DOHH2 (cell line): ENCODE data around the gene SPPL2B.

Experiments
- H3F3A ChIP-seq: fragments of 200-600 bp; sonication (generic), shearing (Covaris generic); 2 replicates; pipeline ENCODE4 v1.6.0; 2016; ENCODE audit warnings: antibody characterized with exemption, mild to moderate bottlenecking; ENCODE audit not compliant: control insufficient read depth, insufficient read depth
- H3K27ac ChIP-seq: fragments of 200-600 bp; sonication (generic); 2 replicates; pipeline ENCODE4 v1.5.1; 2014; ENCODE audit warnings: low read depth, mild to moderate bottlenecking, low read length, moderate library complexity
- H3K27me3 ChIP-seq: fragments of 200-600 bp; sonication (generic); 2 replicates; pipeline ENCODE4 v1.6.1; 2014; ENCODE audit warnings: mild to moderate bottlenecking, low read length, mixed read lengths; ENCODE audit not compliant: control insufficient read depth
- H3K36me3 ChIP-seq: fragments of 200-600 bp; sonication (generic); 2 replicates; pipeline ENCODE4 v1.6.1; 2014; ENCODE audit warnings: mild to moderate bottlenecking, low read length, moderate library complexity, mixed read lengths; ENCODE audit not compliant: control insufficient read depth
- H3K4me1 ChIP-seq: fragments of 200-600 bp; sonication (generic); 2 replicates; pipeline ENCODE4 v1.6.1; 2014; ENCODE audit warnings: mild to moderate bottlenecking, low read length, mixed read lengths; ENCODE audit not compliant: control insufficient read depth
- H3K4me2 ChIP-seq: fragments of 200-600 bp; sonication (generic); 2 replicates; pipeline ENCODE4 v1.6.0; 2014; ENCODE audit warnings: mild to moderate bottlenecking, low read length, moderate library complexity
- H3K4me3 ChIP-seq: fragments of 200-600 bp; sonication (generic); 2 replicates; pipeline ENCODE4 v1.5.1; 2014; ENCODE audit warnings: mild to moderate bottlenecking, low read length, mixed read lengths
- H3K79me2 ChIP-seq: fragments of 200-600 bp; sonication (generic); 2 replicates; pipeline ENCODE4 v1.6.1; 2014; ENCODE audit warnings: mild to moderate bottlenecking, low read length, mixed read lengths; ENCODE audit not compliant: control insufficient read depth
- H3K9me2 ChIP-seq: fragments of 200-600 bp; sonication (generic); replicated peaks from 2 replicates; pipeline ENCODE4 v1.6.1; 2014; ENCODE audit warnings: mild to moderate bottlenecking, low read length, mixed read lengths; ENCODE audit not compliant: control insufficient read depth
- H3K9me3 ChIP-seq: fragments of 200-600 bp; sonication (generic); 2 replicates; pipeline ENCODE4 v1.6.1; 2014; ENCODE audit warnings: antibody characterized with exemption, low read length, mixed read lengths; ENCODE audit not compliant: control insufficient read depth, insufficient read depth
- H4K20me1 ChIP-seq: fragments of 200-600 bp; sonication (generic); 2 replicates; pipeline ENCODE4 v1.6.0; 2014; ENCODE audit warnings: low read depth, mild to moderate bottlenecking, antibody characterized with exemption, low read length, moderate library complexity; ENCODE audit not compliant: control insufficient read depth, insufficient read depth
- EZH2phosphoT487 ChIP-seq: fragments of 200-600 bp; sonication (generic); IDR thresholded peaks from 2 replicates; pipeline ENCODE4 v1.6.1; 2017; ENCODE audit warnings: borderline replicate concordance, mild to moderate bottlenecking, antibody characterized with exemption, low read length, moderate library complexity, mixed read lengths
- TF ChIP-seq, protein P1 (sequence below): fragments of 200-600 bp; sonication (generic); IDR thresholded peaks from one replicate; pipeline ENCODE4 v1.5.1; 2014; ENCODE audit warnings: antibody characterized with exemption, mild to moderate bottlenecking, low read depth, low read length; ENCODE audit not compliant: poor library complexity, severe bottlenecking

The SPPL2B gene

DNA sequence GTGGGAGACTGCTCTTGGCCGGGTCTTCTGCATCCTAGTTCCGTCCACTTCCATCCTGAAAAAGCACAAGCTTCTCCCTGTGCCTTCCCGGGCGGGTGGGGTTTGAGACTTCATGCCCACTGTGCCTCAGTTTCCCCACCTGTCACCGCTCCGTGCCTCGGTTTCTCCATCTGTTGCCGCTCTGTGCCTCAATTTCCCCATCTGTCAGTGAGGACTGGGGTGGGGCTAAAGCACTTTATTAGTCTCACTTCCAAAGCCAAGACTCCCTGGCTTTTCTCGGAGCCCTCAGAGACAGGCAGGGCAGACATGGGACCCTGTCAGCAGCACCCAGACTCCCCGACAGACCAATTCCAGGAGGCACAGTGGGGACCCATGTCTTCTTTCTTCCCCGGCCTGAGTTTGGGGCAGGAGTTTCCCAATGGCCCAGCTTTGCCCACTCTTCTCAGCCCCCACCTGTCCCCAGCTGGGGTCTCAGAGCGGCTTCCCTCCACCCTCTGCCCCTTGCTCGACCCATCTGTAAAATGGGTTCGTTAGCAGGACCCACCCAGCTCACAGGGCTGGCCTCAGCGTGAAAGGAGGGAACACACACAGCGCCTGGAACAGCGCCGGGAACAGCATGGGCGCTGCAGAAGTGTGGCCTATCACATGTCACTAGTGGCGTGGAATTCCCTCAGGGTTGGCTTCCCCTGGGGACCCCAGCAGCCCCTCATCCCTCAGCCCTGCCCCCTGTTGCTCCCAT lies 41.9 kb upstream of the SPPL2B start:
- H3K27ac ChIP-seq, result no peak overlapping the region

DNA sequence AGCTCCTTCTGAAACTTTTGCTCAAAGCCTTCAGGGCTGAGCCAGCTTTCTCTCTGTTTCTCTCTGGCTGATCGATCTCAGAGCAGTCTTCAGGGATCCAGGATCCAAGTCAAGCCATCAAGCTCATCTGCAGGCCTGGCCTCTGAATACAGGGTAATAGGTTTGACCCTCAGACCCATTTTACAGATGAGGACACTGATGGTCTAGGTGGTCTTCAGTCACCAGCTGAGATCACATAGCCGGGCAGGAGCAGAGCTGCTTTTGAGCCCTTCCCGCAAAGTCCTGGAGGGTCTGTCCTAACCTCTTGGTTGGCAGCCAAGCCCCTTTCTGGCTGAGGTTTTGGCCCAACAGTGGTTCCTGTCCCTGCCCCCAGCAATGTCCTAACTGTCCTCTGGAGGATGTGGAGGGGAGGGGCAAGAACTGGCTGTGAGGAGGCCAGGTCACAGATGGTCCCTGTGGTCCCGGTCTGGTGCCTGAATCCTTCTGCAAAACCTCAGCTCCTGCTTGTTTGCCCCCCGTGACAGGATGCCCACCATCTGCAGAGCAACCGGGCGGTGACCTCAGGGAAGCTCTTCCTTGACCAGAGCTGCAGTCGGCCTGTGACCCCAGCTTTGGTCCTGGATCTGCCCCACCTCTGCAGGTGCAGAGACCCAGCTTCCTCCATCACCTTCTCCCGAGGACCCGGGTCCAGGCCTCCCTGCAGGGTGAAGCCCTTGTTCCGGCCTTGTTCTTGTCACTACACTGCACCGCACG lies 40.7 kb upstream of the SPPL2B start:
- no peaks in the 10 kb centered on the region for H3K9me3 ChIP-seq
- no peak overlapping the region for H3K4me3 ChIP-seq
- H3K36me3 ChIP-seq, result peaks cover 15% of the 10 kb centered on the region

More for the DNA sequence above, 41.9 kb upstream of the SPPL2B start:
- Histone ChIP-seq H3K79me2 (peaks cover 22% of the 10 kb centered on the region), H3K4me1 (peaks cover 49% of the 10 kb centered on the region), H3F3A (peaks cover 10% of the 10 kb centered on the region), H3K4me2 (no peak overlapping the region), H3K27me3 (peaks cover 13% of the 10 kb centered on the region), H3K9me3 (no peaks in the 10 kb centered on the region), H3K9me2 (no peaks in the 10 kb centered on the region), H4K20me1 (no peaks in the 10 kb centered on the region), H3K36me3 (peaks cover 8% of the 10 kb centered on the region), H3K4me3 (no peak overlapping the region)
- TF ChIP-seq, protein P1, sequence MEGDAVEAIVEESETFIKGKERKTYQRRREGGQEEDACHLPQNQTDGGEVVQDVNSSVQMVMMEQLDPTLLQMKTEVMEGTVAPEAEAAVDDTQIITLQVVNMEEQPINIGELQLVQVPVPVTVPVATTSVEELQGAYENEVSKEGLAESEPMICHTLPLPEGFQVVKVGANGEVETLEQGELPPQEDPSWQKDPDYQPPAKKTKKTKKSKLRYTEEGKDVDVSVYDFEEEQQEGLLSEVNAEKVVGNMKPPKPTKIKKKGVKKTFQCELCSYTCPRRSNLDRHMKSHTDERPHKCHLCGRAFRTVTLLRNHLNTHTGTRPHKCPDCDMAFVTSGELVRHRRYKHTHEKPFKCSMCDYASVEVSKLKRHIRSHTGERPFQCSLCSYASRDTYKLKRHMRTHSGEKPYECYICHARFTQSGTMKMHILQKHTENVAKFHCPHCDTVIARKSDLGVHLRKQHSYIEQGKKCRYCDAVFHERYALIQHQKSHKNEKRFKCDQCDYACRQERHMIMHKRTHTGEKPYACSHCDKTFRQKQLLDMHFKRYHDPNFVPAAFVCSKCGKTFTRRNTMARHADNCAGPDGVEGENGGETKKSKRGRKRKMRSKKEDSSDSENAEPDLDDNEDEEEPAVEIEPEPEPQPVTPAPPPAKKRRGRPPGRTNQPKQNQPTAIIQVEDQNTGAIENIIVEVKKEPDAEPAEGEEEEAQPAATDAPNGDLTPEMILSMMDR, result no peak
- no peak for TF ChIP-seq EZH2phosphoT487

DNA sequence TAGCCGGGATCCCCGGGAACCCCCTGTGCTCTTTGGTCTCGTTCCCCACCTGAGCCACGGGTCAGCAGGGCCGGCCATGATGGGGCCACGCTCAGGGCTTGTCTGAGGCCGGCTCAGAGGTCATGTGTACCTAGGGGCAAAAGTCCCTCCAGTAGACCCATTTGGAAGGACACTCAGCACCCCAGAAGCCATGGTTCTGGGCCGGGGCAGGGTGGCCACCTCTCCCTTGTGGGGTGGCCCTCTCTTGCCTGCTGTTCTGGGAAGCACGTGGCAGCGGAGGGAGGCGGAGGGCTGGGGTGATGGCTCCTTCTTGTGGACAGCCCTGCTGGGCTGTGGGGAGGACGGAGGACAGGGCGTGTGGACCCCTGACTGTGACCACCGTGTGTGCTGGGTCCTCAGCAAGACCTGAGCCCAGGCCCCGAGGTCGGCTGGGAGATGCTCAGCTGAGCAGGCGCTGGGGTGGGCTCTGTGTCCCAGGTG lies 40.1 kb upstream of the SPPL2B start:
- Histone ChIP-seq H3K9me3 (no peaks in the 10 kb centered on the region), H3K36me3 (peaks cover 17% of the 10 kb centered on the region), H3K4me2 (peak overlapping the region; percentile 78), H3F3A (peaks cover 10% of the 10 kb centered on the region), H4K20me1 (no peaks in the 10 kb centered on the region), H3K9me2 (no peaks in the 10 kb centered on the region), H3K4me3 (peak overlapping the region; percentile 72), H3K27me3 (no peaks in the 10 kb centered on the region), H3K27ac (peak overlapping the region; percentile 97), H3K4me1 (peaks cover 35% of the 10 kb centered on the region), H3K79me2 (peaks cover 36% of the 10 kb centered on the region)
- TF ChIP-seq, protein P1, result no peak
- TF ChIP-seq EZH2phosphoT487, result no peak

More for the DNA sequence above, 40.7 kb upstream of the SPPL2B start:
- no peaks in the 10 kb centered on the region for H3K9me2 ChIP-seq
- H3K79me2 ChIP-seq, result peaks cover 33% of the 10 kb centered on the region
- H3K4me2 ChIP-seq, result peak overlapping the region; percentile 78; the same call in 1 of the 2 replicates
- H3F3A ChIP-seq, result peaks cover 10% of the 10 kb centered on the region
- H3K4me1 ChIP-seq, result peaks cover 37% of the 10 kb centered on the region
- no peak overlapping the region for H3K27ac ChIP-seq
- no peaks in the 10 kb centered on the region for H4K20me1 ChIP-seq
- peaks cover 3% of the 10 kb centered on the region; the same call in 1 of the 2 replicates for H3K27me3 ChIP-seq
- TF ChIP-seq EZH2phosphoT487, result no peak
- TF ChIP-seq, protein P1, result no peak
